AG09319 (cell line): ENCODE results near the gene NBAS.
A peak's percentile ranks its signal among the peaks of the same experiment; 100 is the strongest.

Experiments
- DNase-seq: peaks from one replicate; pipeline ENCODE4 v3.0.0-alpha.2; 2010; ENCODE audit warnings: low read depth; ENCODE audit errors: extremely low read depth
- CTCF ChIP-seq: IDR thresholded peaks from 2 replicates; pipeline ENCODE4 v1.5.1; 2011; ENCODE audit warnings: low read depth, mild to moderate bottlenecking, inconsistent platforms, low read length, moderate library complexity

Gene NBAS

GRCh38 chr2:15176604-15177003 lies 384.5 kb downstream of the NBAS start:
- DNase-seq = no peak
- no peak for TF ChIP-seq CTCF

- DNase-seq = no peak
- no peak for TF ChIP-seq CTCF
Measured at GRCh38 chr2:15174567-15174966, 386.6 kb downstream of the NBAS start.

- no peak for DNase-seq
- TF ChIP-seq CTCF = no peak
Measured at GRCh38 chr2:15173501-15173900, 387.6 kb downstream of the NBAS start.

GRCh38 chr2:15172825-15173224 lies 388.3 kb downstream of the NBAS start:
- no peak for DNase-seq
- TF ChIP-seq CTCF = no peak

- DNase-seq = no peak
- no peak for TF ChIP-seq CTCF
Measured at GRCh38 chr2:15170070-15170775, 390.9 kb downstream of the NBAS start.

- TF ChIP-seq CTCF = no peak
- peak; percentile 68 for DNase-seq
Measured at GRCh38 chr2:15169326-15170069, 391.6 kb downstream of the NBAS start.

- TF ChIP-seq CTCF = no peak
- DNase-seq = no peak
Measured at GRCh38 chr2:15168116-15168515, 393.0 kb downstream of the NBAS start.
